ENCODE data around the gene SRGAP3.

Gene SRGAP3

GRCh38 chr3:9067352-9067975 is 182.0 kb downstream of the SRGAP3 start:
- DNase-seq = peak in 34 of 58 donors; percentile 8 to 74 (median 29)

- DNase-seq = no peak
These were observed 182.7 kb downstream of the SRGAP3 start for GRCh38 chr3:9066775-9067174.

GRCh38 chr3:9066141-9066540 is 183.3 kb downstream of the SRGAP3 start:
- DNase-seq = no peak

- DNase-seq = no peak
These were observed 184.6 kb downstream of the SRGAP3 start for GRCh38 chr3:9064850-9065249.

- DNase-seq = no peak
These were observed 185.2 kb downstream of the SRGAP3 start for GRCh38 chr3:9064251-9064650.

GRCh38 chr3:9062570-9062969 is 186.9 kb downstream of the SRGAP3 start:
- no peak for DNase-seq

GRCh38 chr3:9061634-9062033 is 187.8 kb downstream of the SRGAP3 start:
- no peak for DNase-seq

- no peak for DNase-seq
These were observed 189.7 kb downstream of the SRGAP3 start for GRCh38 chr3:9059489-9060400.

GRCh38 chr3:9056581-9056980 is 192.9 kb downstream of the SRGAP3 start:
- DNase-seq = peak in 11 of 58 donors; percentile 9 to 42 (median 20)

GRCh38 chr3:9047452-9048346 is 201.7 kb downstream of the SRGAP3 start:
- no peak for DNase-seq

- DNase-seq = peak in 9 of 58 donors; percentile 8 to 35 (median 23)
These were observed 204.1 kb downstream of the SRGAP3 start for GRCh38 chr3:9045371-9045770.

GRCh38 chr3:9043063-9043462 is 206.4 kb downstream of the SRGAP3 start:
- DNase-seq = no peak

GRCh38 chr3:9041626-9042025 is 207.8 kb downstream of the SRGAP3 start:
- DNase-seq = no peak

- no peak for DNase-seq
These were observed 208.4 kb downstream of the SRGAP3 start for GRCh38 chr3:9040996-9041395.

GRCh38 chr3:9037144-9037711 is 212.2 kb downstream of the SRGAP3 start:
- DNase-seq = peak in 2 of 58 donors; percentile 21 to 28

GRCh38 chr3:9036404-9037131 is 212.9 kb downstream of the SRGAP3 start:
- peak in 7 of 58 donors; percentile 15 to 47 (median 21) for DNase-seq

GRCh38 chr3:9035961-9036360 is 213.5 kb downstream of the SRGAP3 start:
- no peak for DNase-seq

- DNase-seq = no peak
These were observed 214.0 kb downstream of the SRGAP3 start for GRCh38 chr3:9035473-9035872.

GRCh38 chr3:9033867-9034266 is 215.6 kb downstream of the SRGAP3 start:
- no peak for DNase-seq

GRCh38 chr3:9032231-9032777 is 217.1 kb downstream of the SRGAP3 start:
- DNase-seq = no peak
